Activated CD4-positive, alpha-beta T cell treated with anti-CD3 and anti-CD28 coated beads, Interleukin-2, amount 10 ng/mL, durations not matched to agents 7 days and 5 days (primary cell): Measurements from ENCODE around the gene LDLRAD4. TPM values are rescaled to one million over a fixed set of nuclear protein-coding genes. Genes with fewer than 3 reads are reported as not detected.

Source experiments
- CTCF ChIA-PET: fragments of 350-600 bp; sonication (Branson Sonifier 250); formaldehyde crosslinking; loops from one replicate; lab custom pipeline; 2021; ENCODE audit warnings: antibody characterized with exemption; lab: Charles Lee
- POLR2A ChIA-PET: fragments of 350-600 bp; sonication (Branson Sonifier 250); formaldehyde crosslinking; loops from one replicate; lab custom pipeline; 2021; ENCODE audit warnings: antibody characterized with exemption; lab: Charles Lee
- DNase-seq: peaks from one replicate; pipeline ENCODE4 v3.0.0-alpha.2; 2020
- H3K27ac Mint-ChIP-seq: one replicate; pipeline ENCODE4 v1.8.0; 2021; ENCODE audit warnings: mild to moderate bottlenecking, moderate library complexity, mixed read lengths
- H3K27me3 Mint-ChIP-seq: one replicate; pipeline ENCODE4 v1.8.0; 2021; ENCODE audit warnings: mixed read lengths
- H3K36me3 Mint-ChIP-seq: one replicate; pipeline ENCODE4 v1.8.0; 2021; ENCODE audit warnings: low read depth, mixed read lengths
- H3K4me1 Mint-ChIP-seq: one replicate; pipeline ENCODE4 v1.8.0; 2021; ENCODE audit warnings: mixed read lengths
- H3K4me3 Mint-ChIP-seq: one replicate; pipeline ENCODE4 v1.8.0; 2021; ENCODE audit warnings: mild to moderate bottlenecking, moderate library complexity, mixed read lengths
- H3K9me3 Mint-ChIP-seq: one replicate; pipeline ENCODE4 v1.8.0; 2021; ENCODE audit warnings: mixed read lengths
- total RNA-seq, 2 experiments: library from RNA; stranded (reverse); gene quantifications; one replicate each; pipeline ENCODE4 v1.2.3, GENCODE V29; 2021

LDLRAD4 gene
- 10 to 100 TPM; 23.8 to 28.6 TPM for total RNA-seq

DNA sequence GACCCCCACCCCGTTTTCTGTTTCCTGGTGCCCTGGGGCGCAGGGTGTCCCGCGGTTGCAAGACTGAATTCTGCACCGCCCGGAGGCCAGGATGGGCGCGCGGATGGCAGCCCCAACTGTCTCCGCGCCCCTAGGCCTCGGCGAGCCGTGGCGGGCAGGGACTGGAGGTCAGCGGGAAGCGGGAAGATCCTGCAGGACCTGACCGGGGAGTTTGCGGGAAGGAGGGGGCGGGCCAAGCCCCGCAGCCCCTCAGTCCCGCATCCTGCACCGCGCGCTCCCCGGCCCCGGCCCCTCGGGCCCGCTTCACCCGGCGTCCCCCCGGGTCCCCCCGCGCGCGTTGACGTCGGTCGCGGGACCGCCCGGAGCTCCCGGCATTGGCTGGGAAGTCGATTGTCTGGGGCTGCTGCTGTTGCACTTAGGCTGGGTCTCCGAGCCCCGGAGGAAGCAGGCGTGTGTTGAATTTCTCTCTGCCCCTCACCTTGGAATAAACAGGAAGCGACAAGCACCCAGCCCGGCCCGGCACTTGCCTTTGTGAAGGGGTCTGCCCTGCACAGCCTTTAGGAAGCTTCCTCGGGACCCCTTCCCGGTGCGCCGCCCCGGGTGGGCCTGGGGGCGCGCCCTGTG is at the start of gene LDLRAD4:
Gene LDLRAD4 (plus strand): TSS at position 393 of the 624 bp plus-strand sequence.
- CTCF ChIA-PET: interaction anchor here (0.6 to 1.2 kb wide), 5 partner anchors 10 to 582 kb away, joined by 3 to 4 read pairs (median 3); no protein-coding TSS in a partner anchor
- H3K9me3 Mint-ChIP-seq: no peaks in the 10 kb centered on the region
- H3K4me1 Mint-ChIP-seq: peaks cover 45% of the 10 kb centered on the region
- H3K4me3 Mint-ChIP-seq: peak within 1 kb of the TSS; percentile 76
- DNase-seq: peak; percentile 36
- H3K27ac Mint-ChIP-seq: peak within 1 kb of the TSS; percentile 74
- no peaks in the 10 kb centered on the region for H3K36me3 Mint-ChIP-seq
- H3K27me3 Mint-ChIP-seq: peaks cover 29% of the 10 kb centered on the region
- POLR2A ChIA-PET: interaction anchor here (0.6 kb wide), 1 partner anchor 220 kb away, joined by 3 read pairs; no protein-coding TSS in a partner anchor

DNA sequence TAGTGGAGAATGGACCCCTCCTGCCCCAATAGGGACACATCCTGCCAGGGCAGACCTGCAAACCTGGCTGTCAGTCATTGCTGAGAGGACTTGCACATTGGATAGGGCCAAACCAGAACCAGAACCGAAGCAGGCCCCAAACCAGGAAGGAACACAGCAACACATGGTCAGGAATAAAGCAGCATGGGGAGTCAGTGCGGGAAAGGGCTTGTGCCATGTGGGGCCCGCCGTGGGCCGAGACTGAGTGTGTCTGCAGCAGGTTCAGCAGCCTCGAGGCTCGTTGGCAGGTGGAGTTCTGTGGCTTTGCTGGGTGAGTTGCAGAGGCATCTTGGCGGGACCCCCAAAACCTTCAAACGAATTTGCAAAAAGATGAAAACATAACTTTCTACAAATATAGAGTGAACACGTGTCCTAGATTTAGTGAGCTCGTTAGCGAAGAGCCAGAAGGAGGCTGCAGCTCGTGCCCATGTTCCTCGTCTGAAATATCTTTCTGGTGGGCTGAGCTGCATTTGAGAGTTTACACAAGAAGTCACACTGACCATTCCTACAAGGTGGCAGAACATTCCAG is 44.9 kb upstream of the LDLRAD4 start:
- ChIA-PET CTCF (interaction anchor here (0.8 to 1.5 kb wide), 3 partner anchors 9 to 42 kb away, joined by 3 read pairs; no protein-coding TSS in a partner anchor), POLR2A (no interaction called here)
- peaks cover 10% of the 10 kb centered on the region for H3K4me1 Mint-ChIP-seq
- no peak for DNase-seq
- H3K9me3 Mint-ChIP-seq: no peaks in the 10 kb centered on the region
- H3K4me3 Mint-ChIP-seq: no peak overlapping the region
- H3K27me3 Mint-ChIP-seq: peaks cover 28% of the 10 kb centered on the region
- H3K36me3 Mint-ChIP-seq: no peaks in the 10 kb centered on the region
- H3K27ac Mint-ChIP-seq: no peak overlapping the region

DNA sequence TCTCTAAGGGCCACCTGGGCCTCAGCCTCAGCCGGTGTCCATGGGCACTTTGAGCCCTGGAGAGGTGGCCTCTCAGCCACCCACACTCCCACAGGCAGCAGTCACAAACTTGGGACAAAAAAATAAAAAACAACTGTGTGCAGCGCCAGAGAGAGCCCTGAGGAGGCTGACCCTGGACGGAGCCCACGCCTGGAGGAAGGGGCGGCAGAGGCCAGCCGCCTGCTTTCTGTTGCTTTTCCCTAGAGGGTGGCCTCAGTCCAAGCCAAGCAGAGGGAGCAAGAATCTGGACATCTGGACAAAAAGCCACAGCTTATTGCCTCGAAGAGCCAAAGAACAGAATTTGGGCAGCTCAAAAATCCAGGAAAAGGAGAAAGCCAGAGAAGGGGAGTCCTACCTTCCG is 43.3 kb upstream of the LDLRAD4 start:
- H3K36me3 Mint-ChIP-seq: no peaks in the 10 kb centered on the region
- ChIA-PET CTCF (interaction anchor here (0.6 kb wide), 1 partner anchor 9 kb away, joined by 3 read pairs; no protein-coding TSS in a partner anchor), POLR2A (no interaction called here)
- DNase-seq: no peak
- peaks cover 14% of the 10 kb centered on the region for H3K27me3 Mint-ChIP-seq
- no peak overlapping the region for H3K4me3 Mint-ChIP-seq
- no peaks in the 10 kb centered on the region for H3K9me3 Mint-ChIP-seq
- peaks cover 21% of the 10 kb centered on the region for H3K4me1 Mint-ChIP-seq
- no peak overlapping the region for H3K27ac Mint-ChIP-seq

DNA sequence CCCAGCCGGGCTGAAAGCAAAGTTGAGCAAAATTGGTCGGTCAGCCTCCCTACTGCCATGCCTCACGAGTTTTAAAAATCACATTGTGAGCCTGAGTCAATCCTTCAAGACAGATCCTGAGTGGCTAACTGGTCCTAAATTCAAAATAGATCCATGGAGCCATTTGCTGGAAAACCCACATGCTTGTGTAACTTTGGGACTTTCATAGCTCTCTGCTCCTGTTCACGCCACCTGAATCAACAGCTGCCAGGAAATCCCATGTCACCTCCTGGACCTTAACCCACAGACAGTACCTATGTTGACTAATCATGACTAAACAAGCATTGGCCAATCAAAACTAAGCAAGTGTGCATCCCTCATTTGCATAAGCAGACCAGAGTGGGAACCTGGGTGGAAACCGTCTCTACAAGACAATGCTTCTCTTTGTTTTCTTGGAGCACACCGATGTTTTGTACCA is 42.8 kb upstream of the LDLRAD4 start:
- Mint-ChIP-seq H3K4me3 (no peak overlapping the region), H3K27ac (no peak overlapping the region)
- POLR2A ChIA-PET: no interaction called here

DNA sequence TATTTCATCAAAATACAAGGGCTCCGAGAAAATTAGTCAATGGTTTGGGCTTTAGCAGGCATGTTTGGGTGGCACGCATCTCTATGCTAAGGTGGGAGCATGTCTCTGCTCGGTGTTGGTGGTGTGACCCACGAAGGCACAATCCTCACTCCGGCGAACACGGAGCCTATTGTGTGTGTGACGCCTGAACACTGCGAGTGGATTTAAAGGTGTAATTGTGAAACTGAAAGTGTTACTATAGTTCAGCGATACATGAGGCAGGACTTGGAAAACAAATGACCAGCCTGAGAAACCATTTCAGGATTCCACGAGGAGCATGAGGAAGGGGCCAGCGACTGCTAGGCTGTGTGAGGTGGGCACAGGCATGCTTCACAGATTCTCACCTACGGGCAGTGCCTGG is 41.7 kb upstream of the LDLRAD4 start:
- no peak for DNase-seq
- POLR2A ChIA-PET: no interaction called here
- H3K9me3 Mint-ChIP-seq: no peaks in the 10 kb centered on the region
- CTCF ChIA-PET: no interaction called here
- H3K4me1 Mint-ChIP-seq: peaks cover 27% of the 10 kb centered on the region
- H3K36me3 Mint-ChIP-seq: no peaks in the 10 kb centered on the region
- peaks cover 4% of the 10 kb centered on the region for H3K27me3 Mint-ChIP-seq
- peak overlapping the region; percentile 51 for H3K27ac Mint-ChIP-seq
- H3K4me3 Mint-ChIP-seq: no peak overlapping the region

More for the DNA sequence above, 42.8 kb upstream of the LDLRAD4 start:
- no peak for DNase-seq
- H3K27me3 Mint-ChIP-seq: peaks cover 13% of the 10 kb centered on the region
- no peaks in the 10 kb centered on the region for H3K36me3 Mint-ChIP-seq
- no peaks in the 10 kb centered on the region for H3K9me3 Mint-ChIP-seq
- H3K4me1 Mint-ChIP-seq: peaks cover 25% of the 10 kb centered on the region
- CTCF ChIA-PET: no interaction called here

DNA sequence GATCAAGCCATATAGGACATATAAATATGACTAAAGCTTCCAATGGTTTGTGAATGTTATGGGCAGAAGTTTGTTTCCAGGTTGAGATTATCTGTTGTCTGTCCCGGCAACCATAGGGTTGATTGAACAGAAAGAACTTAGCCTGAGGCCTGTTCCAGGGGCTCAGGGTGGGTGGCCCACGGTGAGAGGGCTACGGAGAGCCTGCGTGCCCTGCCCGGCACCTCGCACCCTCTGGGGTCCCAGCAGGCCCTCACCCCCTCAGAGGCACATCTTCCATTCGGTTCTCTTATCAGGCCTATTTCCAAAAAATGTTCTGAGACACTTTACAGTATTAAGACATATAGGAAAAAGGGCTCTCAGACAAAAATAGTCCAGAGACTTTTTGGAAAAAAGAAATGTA is 40.4 kb upstream of the LDLRAD4 start:
- H3K9me3 Mint-ChIP-seq: no peaks in the 10 kb centered on the region
- ChIA-PET POLR2A (no interaction called here), CTCF (interaction anchor here (0.6 to 1.7 kb wide), 2 partner anchors 38 to 40 kb away, joined by 4 read pairs; partner anchors contain the start of gene LDLRAD4)
- H3K36me3 Mint-ChIP-seq: no peaks in the 10 kb centered on the region
- no peak overlapping the region for H3K4me3 Mint-ChIP-seq
- DNase-seq: no peak
- peaks cover 4% of the 10 kb centered on the region for H3K27me3 Mint-ChIP-seq
- H3K4me1 Mint-ChIP-seq: peaks cover 27% of the 10 kb centered on the region
- no peak overlapping the region for H3K27ac Mint-ChIP-seq

DNA sequence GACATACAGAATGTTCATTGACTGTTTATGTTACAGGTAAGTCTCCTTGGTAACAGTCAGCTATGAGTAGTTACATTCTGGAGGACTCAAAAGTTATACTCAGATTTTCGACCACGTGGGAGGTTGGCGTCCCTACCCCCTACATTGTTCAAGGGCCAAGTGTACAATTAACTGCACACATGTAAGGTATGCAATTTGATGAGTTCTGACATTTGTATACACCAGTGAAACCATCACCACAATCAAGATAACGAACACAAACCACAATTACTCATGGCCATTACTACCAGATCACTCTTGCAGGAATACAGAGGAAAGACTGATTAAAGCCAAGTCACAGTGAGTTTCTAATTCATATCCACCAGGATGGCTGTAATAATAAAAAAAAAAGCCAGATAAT is 39.6 kb upstream of the LDLRAD4 start:
- no peak for DNase-seq
- POLR2A ChIA-PET: no interaction called here
- CTCF ChIA-PET: interaction anchor here (0.6 to 2.0 kb wide), 3 partner anchors 19 to 196 kb away, joined by 3 to 8 read pairs (median 4); no protein-coding TSS in a partner anchor
- H3K4me3 Mint-ChIP-seq: no peak overlapping the region
- no peaks in the 10 kb centered on the region for H3K36me3 Mint-ChIP-seq
- H3K4me1 Mint-ChIP-seq: peaks cover 27% of the 10 kb centered on the region
- no peaks in the 10 kb centered on the region for H3K9me3 Mint-ChIP-seq
- peaks cover 4% of the 10 kb centered on the region for H3K27me3 Mint-ChIP-seq
- H3K27ac Mint-ChIP-seq: no peak overlapping the region

DNA sequence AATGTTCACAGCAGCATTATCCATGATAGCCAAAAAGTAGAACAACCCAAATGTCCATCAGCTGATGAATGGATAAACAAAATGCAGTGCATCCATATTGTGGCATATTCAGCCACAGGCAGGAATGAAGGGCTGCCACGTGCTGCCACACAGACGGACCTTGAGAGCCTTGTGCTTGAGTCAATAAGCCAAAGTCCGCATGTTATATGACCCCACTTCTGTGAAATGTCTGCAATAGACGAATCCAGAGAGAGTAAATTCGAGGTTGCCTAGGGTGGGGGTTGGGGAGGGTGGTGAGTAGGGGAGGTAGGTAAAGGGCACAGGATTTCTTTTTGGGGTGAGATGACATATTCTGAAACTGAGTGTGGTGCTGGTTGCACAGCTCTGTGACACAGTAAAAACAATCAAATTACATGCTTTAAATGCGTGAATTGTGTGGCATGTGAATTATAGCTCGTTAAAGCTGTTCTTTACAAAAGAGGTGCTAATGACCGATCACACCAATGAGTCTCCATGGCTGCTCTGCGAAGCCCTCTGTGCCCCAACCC is 38.9 kb upstream of the LDLRAD4 start:
- H3K9me3 Mint-ChIP-seq: no peaks in the 10 kb centered on the region
- peaks cover 4% of the 10 kb centered on the region for H3K27me3 Mint-ChIP-seq
- no peaks in the 10 kb centered on the region for H3K36me3 Mint-ChIP-seq
- H3K4me1 Mint-ChIP-seq: peaks cover 27% of the 10 kb centered on the region
- DNase-seq: no peak
- POLR2A ChIA-PET: no interaction called here
- CTCF ChIA-PET: interaction anchor here (0.5 to 2.0 kb wide), 8 partner anchors 20 to 744 kb away, joined by 3 to 8 read pairs (median 4); no protein-coding TSS in a partner anchor
- H3K27ac Mint-ChIP-seq: no peak overlapping the region
- no peak overlapping the region for H3K4me3 Mint-ChIP-seq

DNA sequence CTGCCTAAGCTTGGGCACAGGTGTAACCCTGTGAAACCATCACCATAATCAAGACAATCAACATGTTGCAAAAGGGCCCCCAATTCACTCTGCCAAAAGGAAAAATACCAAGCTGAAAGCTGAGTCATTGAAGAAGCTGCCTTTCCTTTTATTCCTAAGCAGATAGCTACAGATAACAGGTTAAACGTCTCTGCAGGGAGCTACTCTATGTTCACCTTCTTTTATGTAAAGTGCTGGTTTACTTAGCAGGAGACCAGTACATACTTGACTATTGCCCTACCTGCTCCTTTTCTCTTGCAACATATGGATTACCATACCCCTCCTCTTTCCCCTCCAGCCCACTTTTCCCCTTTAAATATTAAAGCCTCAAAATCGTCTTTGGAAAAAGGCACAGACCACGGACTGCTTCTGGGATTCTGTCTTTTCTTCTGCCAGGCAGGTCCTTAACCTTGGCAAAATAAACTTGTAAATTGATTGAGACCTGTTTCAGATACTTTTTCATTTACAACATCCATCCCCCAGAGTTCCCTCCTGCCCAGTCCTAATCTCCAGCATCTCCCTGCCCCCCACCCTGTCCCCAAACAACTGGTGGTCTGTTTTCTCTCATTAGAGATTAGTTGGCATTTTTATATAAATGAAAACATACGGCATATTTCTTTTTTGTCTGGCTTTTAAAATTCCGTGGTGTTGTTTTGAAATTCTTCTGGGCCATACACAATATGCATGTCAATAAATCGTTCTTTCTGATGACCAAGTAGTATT is 37.8 kb upstream of the LDLRAD4 start:
- no peak overlapping the region for H3K27ac Mint-ChIP-seq
- H3K36me3 Mint-ChIP-seq: no peaks in the 10 kb centered on the region
- H3K4me3 Mint-ChIP-seq: no peak overlapping the region
- H3K27me3 Mint-ChIP-seq: peaks cover 4% of the 10 kb centered on the region
- H3K4me1 Mint-ChIP-seq: peaks cover 24% of the 10 kb centered on the region
- ChIA-PET POLR2A (no interaction called here), CTCF (interaction anchor here (0.8 to 2.0 kb wide), 2 partner anchors 21 to 185 kb away, joined by 3 to 8 read pairs; no protein-coding TSS in a partner anchor)
- DNase-seq: no peak
- H3K9me3 Mint-ChIP-seq: no peaks in the 10 kb centered on the region

DNA sequence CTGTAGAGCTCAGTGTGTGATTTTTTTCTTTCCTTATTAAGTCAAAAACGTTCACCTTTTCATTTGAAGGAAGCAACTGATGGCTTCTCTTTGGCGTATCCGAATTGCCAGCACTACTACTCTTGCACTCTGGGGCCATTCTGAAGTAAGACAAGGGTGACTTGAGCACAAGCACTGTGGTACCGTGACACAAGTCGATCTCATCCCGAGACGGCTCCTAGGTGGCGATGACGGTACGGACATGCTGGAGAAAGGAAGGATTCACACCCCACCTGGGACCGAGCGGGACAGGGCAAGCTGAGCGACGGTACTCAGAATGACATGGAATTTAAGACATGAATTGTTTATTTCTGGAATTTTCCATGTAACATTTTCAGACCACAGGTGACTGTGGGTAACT is 36.8 kb upstream of the LDLRAD4 start:
- no peak overlapping the region for H3K27ac Mint-ChIP-seq

DNA sequence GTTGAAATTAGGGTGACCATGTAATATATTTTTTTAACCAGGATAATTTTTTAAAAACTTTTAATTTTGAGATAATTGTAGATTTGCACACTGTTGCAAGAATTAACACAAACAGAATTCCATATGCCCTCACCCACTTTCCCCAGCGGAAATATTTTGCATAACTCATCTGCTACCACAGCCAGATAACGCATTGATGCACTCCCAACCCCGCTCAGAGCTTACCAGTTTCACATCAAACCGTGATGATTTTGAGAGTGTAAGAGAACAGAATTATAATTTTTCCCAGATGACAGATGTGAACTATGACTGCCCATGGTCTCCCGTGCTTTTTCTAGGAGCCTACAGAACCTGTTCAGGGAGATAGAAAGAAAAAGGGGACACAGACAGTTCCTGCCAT is 35.2 kb upstream of the LDLRAD4 start:
- H3K4me3 Mint-ChIP-seq: no peak overlapping the region
- no peaks in the 10 kb centered on the region for H3K36me3 Mint-ChIP-seq
- ChIA-PET CTCF (interaction anchor here (1.4 kb wide), 1 partner anchor 10 kb away, joined by 3 read pairs; no protein-coding TSS in a partner anchor), POLR2A (no interaction called here)
- peaks cover 7% of the 10 kb centered on the region for H3K27me3 Mint-ChIP-seq
- peaks cover 17% of the 10 kb centered on the region for H3K4me1 Mint-ChIP-seq
- H3K9me3 Mint-ChIP-seq: no peaks in the 10 kb centered on the region
- H3K27ac Mint-ChIP-seq: no peak overlapping the region
- no peak for DNase-seq

More for the DNA sequence above, 36.8 kb upstream of the LDLRAD4 start:
- H3K4me3 Mint-ChIP-seq: no peak overlapping the region
- no peak for DNase-seq
- ChIA-PET POLR2A (no interaction called here), CTCF (interaction anchor here (1.4 kb wide), 1 partner anchor 8 kb away, joined by 3 read pairs; no protein-coding TSS in a partner anchor)
- H3K27me3 Mint-ChIP-seq: peaks cover 4% of the 10 kb centered on the region
- H3K9me3 Mint-ChIP-seq: no peaks in the 10 kb centered on the region
- H3K36me3 Mint-ChIP-seq: no peaks in the 10 kb centered on the region
- H3K4me1 Mint-ChIP-seq: peaks cover 22% of the 10 kb centered on the region

DNA sequence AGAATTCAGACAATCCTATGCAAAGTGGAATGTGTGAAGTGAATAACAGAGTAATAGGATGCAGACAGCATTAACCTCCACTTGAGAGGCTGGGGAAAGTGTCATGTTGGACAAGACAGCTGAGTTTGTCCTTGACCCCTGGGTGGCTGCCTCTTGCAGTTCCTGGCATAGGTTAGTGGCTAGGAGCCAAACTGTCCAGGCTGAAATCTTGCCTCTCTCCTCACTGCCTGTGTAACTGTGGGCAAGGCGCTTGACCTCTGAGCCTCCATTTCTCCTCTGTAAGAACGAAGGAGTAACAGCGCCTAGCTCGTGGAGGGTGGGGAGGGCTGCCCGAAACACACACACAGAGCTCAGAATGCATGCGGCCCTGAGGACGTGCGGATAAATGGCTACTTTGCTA is 34.8 kb upstream of the LDLRAD4 start:
- Mint-ChIP-seq H3K27me3 (peaks cover 7% of the 10 kb centered on the region), H3K27ac (no peak overlapping the region), H3K4me1 (peaks cover 16% of the 10 kb centered on the region), H3K9me3 (no peaks in the 10 kb centered on the region), H3K4me3 (no peak overlapping the region), H3K36me3 (no peaks in the 10 kb centered on the region)
- no peak for DNase-seq
- CTCF ChIA-PET: no interaction called here
- POLR2A ChIA-PET: no interaction called here
